Mesenchymal stem cell (in vitro differentiated cells and primary cell): Measurements from ENCODE around the gene TTC17.

Source experiments
- DNase-seq: peaks from one replicate; pipeline ENCODE4 v3.0.0-alpha.2; 2013
- H2AFZ ChIP-seq: one replicate; pipeline ENCODE4 v1.6.1; 2013; ENCODE audit warnings: low read depth, mild to moderate bottlenecking, control low read depth, inconsistent platforms, low read length, moderate library complexity
- H2AK5ac ChIP-seq: 2 replicates; pipeline ENCODE4 v1.6.1; 2013; ENCODE audit warnings: low read length, moderate library complexity, mild to moderate bottlenecking, inconsistent platforms; ENCODE audit not compliant: severe bottlenecking
- H2BK120ac ChIP-seq: one replicate; pipeline ENCODE4 v1.6.1; 2013; ENCODE audit warnings: low read depth, mild to moderate bottlenecking, inconsistent platforms, low read length, moderate library complexity
- H2BK12ac ChIP-seq, 2 experiments: one replicate each; pipeline ENCODE4 v1.6.1; 2013; ENCODE audit warnings: inconsistent platforms in 2 of 2, low read length in 2 of 2, mild to moderate bottlenecking in 2 of 2, moderate library complexity in 2 of 2, control low read depth in 1 of 2
- H2BK15ac ChIP-seq: one replicate; pipeline ENCODE4 v1.6.1; 2013; ENCODE audit warnings: mild to moderate bottlenecking, low read depth, inconsistent platforms; ENCODE audit not compliant: poor library complexity, severe bottlenecking
- H2BK5ac ChIP-seq: 2 replicates; pipeline ENCODE4 v1.6.1; 2013; ENCODE audit warnings: low read depth, mild to moderate bottlenecking, low read length, control low read depth, inconsistent platforms; ENCODE audit not compliant: poor library complexity, severe bottlenecking
- H3K14ac ChIP-seq, 2 experiments: one replicate each; pipeline ENCODE4 v1.6.1; 2013; ENCODE audit warnings: inconsistent platforms in 2 of 2, low read length in 2 of 2, control low read depth in 1 of 2, mild to moderate bottlenecking in 1 of 2, moderate library complexity in 1 of 2
- H3K18ac ChIP-seq, 2 experiments: one replicate each; pipeline ENCODE4 v1.6.1; 2013; ENCODE audit warnings: inconsistent platforms in 2 of 2, low read length in 2 of 2, control low read depth in 1 of 2, low read depth in 1 of 2, mild to moderate bottlenecking in 1 of 2
- H3K23ac ChIP-seq, 2 experiments: one replicate each; pipeline ENCODE4 v1.6.1; 2013; ENCODE audit warnings: inconsistent platforms in 2 of 2, low read length in 2 of 2, mild to moderate bottlenecking in 2 of 2, moderate library complexity in 2 of 2, control low read depth in 1 of 2
- H3K27ac ChIP-seq: 2 replicates; pipeline ENCODE4 v1.5.1; 2013; ENCODE audit warnings: mild to moderate bottlenecking, moderate library complexity, low read length, control low read depth, inconsistent platforms; ENCODE audit not compliant: poor library complexity, severe bottlenecking
- H3K27me3 ChIP-seq, 2 experiments: 2 replicates each; pipeline versions ENCODE4 v1.6.1 to v1.7.0; 2013; ENCODE audit warnings: low read length in 2 of 2, mild to moderate bottlenecking in 2 of 2, moderate library complexity in 2 of 2, control low read depth in 1 of 2, inconsistent platforms in 1 of 2; ENCODE audit not compliant: control insufficient read depth in 1 of 2, insufficient read depth in 1 of 2
- H3K36me3 ChIP-seq, 2 experiments: 2 replicates each; pipeline versions ENCODE4 v1.6.1 to v1.7.0; 2013; ENCODE audit warnings: low read length in 2 of 2, control low read depth in 1 of 2, inconsistent platforms in 1 of 2, low read depth in 1 of 2, mild to moderate bottlenecking in 1 of 2; ENCODE audit not compliant: insufficient read depth in 2 of 2, control insufficient read depth in 1 of 2
- H3K4ac ChIP-seq, 2 experiments: one replicate each; pipeline ENCODE4 v1.6.1; 2013; ENCODE audit warnings: inconsistent platforms in 2 of 2, low read length in 2 of 2, mild to moderate bottlenecking in 2 of 2, moderate library complexity in 2 of 2, control low read depth in 1 of 2, low read depth in 1 of 2
- H3K4me1 ChIP-seq: 2 replicates; pipeline ENCODE4 v1.6.1; 2013; ENCODE audit warnings: low read depth, low read length, control low read depth; ENCODE audit not compliant: control insufficient read depth, insufficient read depth
- H3K4me2 ChIP-seq: 2 replicates; pipeline ENCODE4 v1.6.1; 2013; ENCODE audit warnings: low read length, mild to moderate bottlenecking, inconsistent platforms; ENCODE audit not compliant: poor library complexity, severe bottlenecking
- H3K4me3 ChIP-seq, 2 experiments: 2 replicates each; pipeline versions ENCODE4 v1.5.1 to v1.7.0; 2013; ENCODE audit warnings: low read length in 2 of 2, mild to moderate bottlenecking in 2 of 2, control low read depth in 1 of 2, low read depth in 1 of 2; ENCODE audit not compliant: insufficient read depth in 1 of 2
- H3K79me1 ChIP-seq: replicated peaks from 2 replicates; pipeline ENCODE4 v1.6.1; 2013; ENCODE audit warnings: mild to moderate bottlenecking, control low read depth, low read length, inconsistent platforms; ENCODE audit not compliant: poor library complexity, severe bottlenecking
- H3K9ac ChIP-seq: 2 replicates; pipeline ENCODE4 v1.7.0; 2013; ENCODE audit warnings: mild to moderate bottlenecking, low read length, moderate library complexity
- H3K9me3 ChIP-seq: 2 replicates; pipeline ENCODE4 v1.7.0; 2013; ENCODE audit warnings: mild to moderate bottlenecking, low read length; ENCODE audit not compliant: control insufficient read depth
- H4K8ac ChIP-seq: one replicate; pipeline ENCODE4 v1.6.1; 2013; ENCODE audit warnings: inconsistent platforms, mild to moderate bottlenecking, low read length, moderate library complexity
- H4K91ac ChIP-seq: one replicate; pipeline ENCODE4 v1.6.1; 2013; ENCODE audit warnings: mild to moderate bottlenecking, low read length, inconsistent platforms
- WGBS: methylation state at CpG from one replicate; pipeline ENCODE4 v1.1.7; 2013; ENCODE audit warnings: mixed read lengths; 5-methylcytosine and 5-hydroxymethylcytosine counted together

Gene TTC17

DNA sequence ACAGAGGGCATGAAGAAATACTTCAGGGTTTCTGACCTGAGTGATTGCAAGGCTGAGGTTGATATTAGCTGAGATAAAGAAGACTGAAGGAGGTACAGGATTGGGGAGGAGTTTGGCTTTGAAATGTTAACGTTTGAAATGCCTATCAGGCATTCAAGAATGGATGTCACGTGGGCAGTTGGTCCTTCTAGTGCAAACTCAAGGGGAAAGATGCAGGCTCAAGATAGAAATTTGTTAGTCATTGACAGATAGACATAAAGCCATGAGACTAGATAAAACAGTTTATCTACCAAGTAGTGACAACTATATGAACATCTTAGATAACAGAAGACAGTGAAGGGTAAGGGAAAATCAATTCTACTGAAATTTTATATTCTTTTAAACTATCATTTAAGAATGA, 23.1 kb downstream of the TTC17 start:
- Histone ChIP-seq H3K27ac (no peak overlapping the region), H3K9me3 (no peaks in the 10 kb centered on the region), H2BK12ac (no peak overlapping the region), H2BK120ac (no peak overlapping the region), H2BK15ac (no peak overlapping the region), H2AK5ac (no peak overlapping the region), H4K91ac (no peak overlapping the region), H3K4me1 (peaks cover 4% of the 10 kb centered on the region), H3K9ac (no peak overlapping the region), H3K4ac (no peak overlapping the region), H2AFZ (no peak overlapping the region), H3K18ac (no peak overlapping the region), H4K8ac (no peak overlapping the region), H3K4me3 (no peak overlapping the region), H3K27me3 (no peaks in the 10 kb centered on the region), H3K4me2 (no peak overlapping the region), H3K79me1 (peaks cover 13% of the 10 kb centered on the region), H3K36me3 (peaks cover 10 to 52% of the 10 kb centered on the region in 2 experiments), H3K23ac (no peak overlapping the region), H2BK5ac (no peak overlapping the region), H3K14ac (no peak overlapping the region)
- no peak for DNase-seq
- WGBS: 48% methylated on average over 2 of the region's 2 CpGs

DNA sequence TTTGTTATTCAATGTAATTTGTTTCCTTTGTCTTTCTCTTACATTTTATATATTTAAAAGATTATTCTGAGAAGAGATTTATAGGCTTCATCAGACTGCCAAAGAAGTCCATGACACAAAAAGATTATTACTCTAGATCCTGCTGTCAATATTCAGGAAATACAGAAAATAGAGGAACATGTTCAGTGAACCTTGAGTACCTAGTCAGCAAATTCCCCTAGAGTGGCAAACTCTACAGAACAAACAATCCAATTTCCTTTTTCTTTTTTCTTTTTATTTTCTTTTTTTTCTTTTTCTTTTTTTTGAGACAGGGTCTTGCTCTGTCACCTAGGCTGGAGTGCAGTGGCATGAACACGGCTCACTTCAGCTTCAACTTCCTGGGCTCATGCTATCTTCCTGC, 23.9 kb downstream of the TTC17 start:
- no peak for DNase-seq
- Histone ChIP-seq H4K8ac (no peak overlapping the region), H3K9ac (no peak overlapping the region), H2BK15ac (no peak overlapping the region), H4K91ac (no peak overlapping the region), H2BK120ac (no peak overlapping the region), H3K9me3 (no peaks in the 10 kb centered on the region), H2BK5ac (no peak overlapping the region), H3K4ac (no peak overlapping the region), H3K79me1 (peaks cover 16% of the 10 kb centered on the region), H3K27ac (no peak overlapping the region), H2AFZ (no peak overlapping the region), H3K18ac (no peak overlapping the region), H3K23ac (no peak overlapping the region), H2BK12ac (no peak overlapping the region), H3K4me1 (peaks cover 4% of the 10 kb centered on the region), H3K4me3 (no peak overlapping the region), H3K36me3 (peaks cover 10 to 59% of the 10 kb centered on the region in 2 experiments), H3K27me3 (no peaks in the 10 kb centered on the region), H3K14ac (no peak overlapping the region), H2AK5ac (no peak overlapping the region), H3K4me2 (no peak overlapping the region)
- 93% methylated on average over 1 of the region's 1 CpG for WGBS

DNA sequence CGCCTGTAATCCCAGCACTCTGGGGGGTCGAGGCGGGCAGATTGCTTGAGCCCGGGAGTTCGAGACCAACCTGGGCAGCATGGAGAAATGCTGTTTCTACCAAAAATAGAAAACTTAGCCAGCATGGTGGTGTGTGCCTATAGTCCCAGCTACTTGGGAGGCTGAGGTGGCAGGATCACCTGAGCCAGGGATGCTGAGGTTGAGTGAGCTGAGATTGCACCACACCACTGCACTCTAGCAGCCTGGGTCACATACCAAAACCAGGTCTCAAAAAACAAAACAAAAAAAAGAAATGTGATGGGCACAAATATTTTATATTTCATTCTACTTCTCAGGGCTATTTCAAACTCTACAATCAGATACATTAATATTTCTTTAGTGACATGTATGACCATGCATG, 25.7 kb downstream of the TTC17 start:
- no peaks in the 10 kb centered on the region for H3K9me3 ChIP-seq
- peaks cover 4% of the 10 kb centered on the region for H3K4me1 ChIP-seq
- H2BK120ac ChIP-seq: no peak overlapping the region
- H2AK5ac ChIP-seq: no peak overlapping the region
- H3K18ac ChIP-seq: no peak overlapping the region
- H2BK15ac ChIP-seq: no peak overlapping the region
- no peaks in the 10 kb centered on the region for H3K27me3 ChIP-seq
- no peak overlapping the region for H2BK5ac ChIP-seq
- H2AFZ ChIP-seq: no peak overlapping the region
- H3K4ac ChIP-seq: no peak overlapping the region
- no peak overlapping the region for H4K8ac ChIP-seq
- H3K36me3 ChIP-seq: peaks cover 10 to 63% of the 10 kb centered on the region in 2 experiments
- no peak overlapping the region for H3K9ac ChIP-seq
- no peak overlapping the region for H4K91ac ChIP-seq
- H2BK12ac ChIP-seq: no peak overlapping the region
- DNase-seq: no peak
- H3K27ac ChIP-seq: no peak overlapping the region
- H3K23ac ChIP-seq: no peak overlapping the region
- WGBS: 93% methylated on average over 5 of the region's 5 CpGs
- no peak overlapping the region for H3K4me2 ChIP-seq
- H3K79me1 ChIP-seq: peaks cover 19% of the 10 kb centered on the region
- no peak overlapping the region for H3K14ac ChIP-seq
- H3K4me3 ChIP-seq: no peak overlapping the region

DNA sequence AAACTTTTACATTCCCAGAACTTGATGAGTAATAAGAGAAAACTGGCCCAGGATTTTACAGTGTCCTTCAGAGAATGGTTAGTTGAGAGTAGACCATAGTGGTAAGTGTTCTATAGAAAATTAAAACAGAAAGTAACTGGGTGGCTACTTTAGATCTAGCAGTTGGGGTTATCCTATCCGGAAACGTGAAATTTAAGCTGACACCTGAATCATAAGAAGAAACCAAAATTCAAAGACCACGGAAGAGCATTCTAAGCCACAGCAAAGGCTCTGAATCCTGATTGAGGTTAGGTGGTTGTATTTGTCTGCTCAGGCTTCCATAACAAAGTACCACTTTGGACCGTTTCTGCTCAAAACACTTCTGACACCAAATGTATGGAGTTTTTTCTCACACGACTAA, 34.0 kb downstream of the TTC17 start:
- no peak overlapping the region for H2BK120ac ChIP-seq

More for the DNA sequence above, 34.0 kb downstream of the TTC17 start:
- H3K36me3 ChIP-seq: peaks cover 15 to 77% of the 10 kb centered on the region in 2 experiments
- H3K4me2 ChIP-seq: no peak overlapping the region
- H2BK5ac ChIP-seq: no peak overlapping the region
- no peaks in the 10 kb centered on the region for H3K4me1 ChIP-seq
- no peak overlapping the region for H4K8ac ChIP-seq
- no peak overlapping the region for H3K18ac ChIP-seq
- no peak overlapping the region for H2BK15ac ChIP-seq
- 95% methylated on average over 5 of the region's 5 CpGs for WGBS
- no peak overlapping the region for H2AK5ac ChIP-seq
- H2BK12ac ChIP-seq: no peak overlapping the region
- no peaks in the 10 kb centered on the region for H3K27me3 ChIP-seq
- no peak overlapping the region for H3K14ac ChIP-seq
- no peak overlapping the region for H3K27ac ChIP-seq
- H4K91ac ChIP-seq: no peak overlapping the region
- no peak overlapping the region for H3K23ac ChIP-seq
- peaks cover 15% of the 10 kb centered on the region for H3K79me1 ChIP-seq
- no peak overlapping the region for H3K4me3 ChIP-seq
- no peaks in the 10 kb centered on the region for H3K9me3 ChIP-seq
- no peak overlapping the region for H2AFZ ChIP-seq
- no peak for DNase-seq
- H3K4ac ChIP-seq: no peak overlapping the region
- H3K9ac ChIP-seq: no peak overlapping the region
